ENCODE measurements around the gene DIP2A. TPM values are rescaled to one million over a fixed set of nuclear protein-coding genes. Genes with fewer than 3 reads are reported as not detected.

DIP2A gene
- polyA plus RNA-seq, 1 donor from 2014 or later, result 45.0 TPM

DNA sequence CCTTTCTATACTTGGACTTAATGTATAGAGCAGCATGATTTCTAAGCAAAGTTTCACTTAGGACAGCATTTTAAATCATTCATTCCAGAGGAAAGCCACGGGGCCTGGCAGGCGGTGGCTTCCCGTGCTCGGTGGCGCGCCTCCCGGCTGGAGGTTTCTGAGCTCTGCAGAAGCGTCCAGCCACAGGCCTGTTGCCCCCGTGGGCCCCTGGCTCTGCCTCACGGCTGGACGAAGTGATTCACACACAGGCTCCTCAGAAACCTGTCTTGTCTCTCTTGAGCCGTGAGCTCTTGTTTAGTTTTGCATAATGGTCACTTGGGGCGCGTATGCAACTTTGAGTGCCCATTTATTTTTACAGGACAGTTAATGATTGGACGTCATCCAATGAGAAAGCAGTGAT, 22.1 kb upstream of the DIP2A start:
- H3K79me2 ChIP-seq (replicated peaks; ENCODE audit: insufficient read depth, low read length), result no peaks in the 10 kb centered on the region
- no peaks in the 10 kb centered on the region for H3K27me3 ChIP-seq (ENCODE audit: insufficient read depth, low read depth, low read length)
- no peaks in the 10 kb centered on the region for H3K9me2 ChIP-seq (ENCODE audit: insufficient read depth, low read length)
- no peak overlapping the region for H3K27ac ChIP-seq (ENCODE audit: low read length)
- no peak overlapping the region for H3K9ac ChIP-seq (ENCODE audit: low read length)
- H3K36me3 ChIP-seq (ENCODE audit: insufficient read depth, low read length), result no peaks in the 10 kb centered on the region
- H3K4me3 ChIP-seq (ENCODE audit: low read length), result no peak overlapping the region
- H4K20me1 ChIP-seq (ENCODE audit: insufficient read depth), result no peaks in the 10 kb centered on the region
- no peaks in the 10 kb centered on the region for H3F3A ChIP-seq (ENCODE audit: insufficient read depth, low read length, poor library complexity, severe bottlenecking)
- no peak overlapping the region for H2AFZ ChIP-seq (ENCODE audit: low read depth, low read length)
- H3K4me2 ChIP-seq (ENCODE audit: low read length), result no peak overlapping the region
- no peaks in the 10 kb centered on the region for H3K9me3 ChIP-seq (ENCODE audit: low read length)
- no peak for TF ChIP-seq EZH2 (IDR thresholded peaks at IDR 0.05; ENCODE audit: borderline replicate concordance, insufficient read depth, low read length, poor library complexity, severe bottlenecking)
- no peak for TF ChIP-seq EP300 (conservative IDR thresholded peaks at IDR 0.05; ENCODE audit: poor library complexity, severe bottlenecking)
- TF ChIP-seq SMC3 (conservative IDR thresholded peaks at IDR 0.05; ENCODE audit: poor library complexity), result no peak
- TF ChIP-seq TAF1 (IDR thresholded peaks at IDR 0.05; ENCODE audit: low read depth), result no peak
- TF ChIP-seq RAD21 (conservative IDR thresholded peaks at IDR 0.05), result no peak

DNA sequence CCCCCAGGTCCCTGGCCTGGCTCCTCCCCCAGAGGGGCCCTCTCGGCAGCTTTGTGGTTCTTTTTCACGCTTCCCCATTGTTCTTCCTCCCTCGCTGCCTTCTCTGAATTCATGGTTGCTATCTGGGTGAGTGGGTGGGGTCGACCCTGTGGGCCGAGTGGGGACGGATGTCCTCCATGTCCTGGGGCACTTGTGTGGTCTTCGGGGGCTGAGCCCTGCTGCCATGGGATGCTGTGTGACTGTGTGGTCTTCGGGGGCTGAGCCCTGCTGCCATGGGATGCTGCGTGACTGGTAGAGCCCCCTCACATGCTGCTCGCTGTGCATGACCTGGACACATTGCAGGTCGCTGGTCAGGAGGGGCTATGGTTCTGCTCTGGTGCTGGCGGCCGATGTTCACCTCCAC, 21.6 kb upstream of the DIP2A start:
- Histone ChIP-seq H3K4me3 (ENCODE audit: low read length) (no peak overlapping the region), H3K9me2 (ENCODE audit: insufficient read depth, low read length) (no peaks in the 10 kb centered on the region), H3K36me3 (ENCODE audit: insufficient read depth, low read length) (no peaks in the 10 kb centered on the region), H4K20me1 (ENCODE audit: insufficient read depth) (no peaks in the 10 kb centered on the region), H3K27me3 (ENCODE audit: insufficient read depth, low read depth, low read length) (no peaks in the 10 kb centered on the region), H2AFZ (ENCODE audit: low read depth, low read length) (no peak overlapping the region), H3K79me2 (replicated peaks; ENCODE audit: insufficient read depth, low read length) (no peaks in the 10 kb centered on the region), H3K4me2 (ENCODE audit: low read length) (no peak overlapping the region), H3K9ac (ENCODE audit: low read length) (no peak overlapping the region), H3K27ac (ENCODE audit: low read length) (no peak overlapping the region), H3K9me3 (ENCODE audit: low read length) (no peaks in the 10 kb centered on the region), H3F3A (ENCODE audit: insufficient read depth, low read length, poor library complexity, severe bottlenecking) (no peaks in the 10 kb centered on the region)
- TF ChIP-seq SMC3 (conservative IDR thresholded peaks at IDR 0.05; ENCODE audit: poor library complexity), result no peak
- no peak for TF ChIP-seq RAD21 (conservative IDR thresholded peaks at IDR 0.05)
- TF ChIP-seq EZH2 (IDR thresholded peaks at IDR 0.05; ENCODE audit: borderline replicate concordance, insufficient read depth, low read length, poor library complexity, severe bottlenecking), result no peak
- no peak for TF ChIP-seq TAF1 (IDR thresholded peaks at IDR 0.05; ENCODE audit: low read depth)
- no peak for TF ChIP-seq EP300 (conservative IDR thresholded peaks at IDR 0.05; ENCODE audit: poor library complexity, severe bottlenecking)
- TF ChIP-seq POLR2AphosphoS5 (IDR thresholded peaks at IDR 0.05), result no peak
- TF ChIP-seq, protein P1, sequence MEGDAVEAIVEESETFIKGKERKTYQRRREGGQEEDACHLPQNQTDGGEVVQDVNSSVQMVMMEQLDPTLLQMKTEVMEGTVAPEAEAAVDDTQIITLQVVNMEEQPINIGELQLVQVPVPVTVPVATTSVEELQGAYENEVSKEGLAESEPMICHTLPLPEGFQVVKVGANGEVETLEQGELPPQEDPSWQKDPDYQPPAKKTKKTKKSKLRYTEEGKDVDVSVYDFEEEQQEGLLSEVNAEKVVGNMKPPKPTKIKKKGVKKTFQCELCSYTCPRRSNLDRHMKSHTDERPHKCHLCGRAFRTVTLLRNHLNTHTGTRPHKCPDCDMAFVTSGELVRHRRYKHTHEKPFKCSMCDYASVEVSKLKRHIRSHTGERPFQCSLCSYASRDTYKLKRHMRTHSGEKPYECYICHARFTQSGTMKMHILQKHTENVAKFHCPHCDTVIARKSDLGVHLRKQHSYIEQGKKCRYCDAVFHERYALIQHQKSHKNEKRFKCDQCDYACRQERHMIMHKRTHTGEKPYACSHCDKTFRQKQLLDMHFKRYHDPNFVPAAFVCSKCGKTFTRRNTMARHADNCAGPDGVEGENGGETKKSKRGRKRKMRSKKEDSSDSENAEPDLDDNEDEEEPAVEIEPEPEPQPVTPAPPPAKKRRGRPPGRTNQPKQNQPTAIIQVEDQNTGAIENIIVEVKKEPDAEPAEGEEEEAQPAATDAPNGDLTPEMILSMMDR (IDR thresholded peaks at IDR 0.05; ENCODE audit: poor library complexity, severe bottlenecking), result no peak
- TF ChIP-seq, protein P2, sequence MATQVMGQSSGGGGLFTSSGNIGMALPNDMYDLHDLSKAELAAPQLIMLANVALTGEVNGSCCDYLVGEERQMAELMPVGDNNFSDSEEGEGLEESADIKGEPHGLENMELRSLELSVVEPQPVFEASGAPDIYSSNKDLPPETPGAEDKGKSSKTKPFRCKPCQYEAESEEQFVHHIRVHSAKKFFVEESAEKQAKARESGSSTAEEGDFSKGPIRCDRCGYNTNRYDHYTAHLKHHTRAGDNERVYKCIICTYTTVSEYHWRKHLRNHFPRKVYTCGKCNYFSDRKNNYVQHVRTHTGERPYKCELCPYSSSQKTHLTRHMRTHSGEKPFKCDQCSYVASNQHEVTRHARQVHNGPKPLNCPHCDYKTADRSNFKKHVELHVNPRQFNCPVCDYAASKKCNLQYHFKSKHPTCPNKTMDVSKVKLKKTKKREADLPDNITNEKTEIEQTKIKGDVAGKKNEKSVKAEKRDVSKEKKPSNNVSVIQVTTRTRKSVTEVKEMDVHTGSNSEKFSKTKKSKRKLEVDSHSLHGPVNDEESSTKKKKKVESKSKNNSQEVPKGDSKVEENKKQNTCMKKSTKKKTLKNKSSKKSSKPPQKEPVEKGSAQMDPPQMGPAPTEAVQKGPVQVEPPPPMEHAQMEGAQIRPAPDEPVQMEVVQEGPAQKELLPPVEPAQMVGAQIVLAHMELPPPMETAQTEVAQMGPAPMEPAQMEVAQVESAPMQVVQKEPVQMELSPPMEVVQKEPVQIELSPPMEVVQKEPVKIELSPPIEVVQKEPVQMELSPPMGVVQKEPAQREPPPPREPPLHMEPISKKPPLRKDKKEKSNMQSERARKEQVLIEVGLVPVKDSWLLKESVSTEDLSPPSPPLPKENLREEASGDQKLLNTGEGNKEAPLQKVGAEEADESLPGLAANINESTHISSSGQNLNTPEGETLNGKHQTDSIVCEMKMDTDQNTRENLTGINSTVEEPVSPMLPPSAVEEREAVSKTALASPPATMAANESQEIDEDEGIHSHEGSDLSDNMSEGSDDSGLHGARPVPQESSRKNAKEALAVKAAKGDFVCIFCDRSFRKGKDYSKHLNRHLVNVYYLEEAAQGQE (IDR thresholded peaks at IDR 0.05; ENCODE audit: borderline replicate concordance), result no peak
- TF ChIP-seq MXI1 (conservative IDR thresholded peaks at IDR 0.05; ENCODE audit: poor library complexity, severe bottlenecking), result no peak
